ENCODE data around the gene PEX10. TPM values are rescaled to one million over a fixed set of nuclear protein-coding genes. Genes with fewer than 3 reads are reported as not detected.

Gene PEX10
- total RNA-seq, 4 donors from 2014 or later = 20.8 to 33.3 (median 23.9) TPM

- ATAC-seq (ENCODE audit: low FRiP score) (no peak), DNase-seq (ENCODE audit: low spot score) (no peak)
- no peak for TF ChIP-seq CTCF (IDR thresholded peaks at IDR 0.05)
Observed at GRCh38 chr1:2355373-2356261, 56.7 kb downstream of the PEX10 start.

GRCh38 chr1:2354511-2355372, 57.6 kb downstream of the PEX10 start:
- no peak for DNase-seq (ENCODE audit: low spot score)
- no peak for ATAC-seq (ENCODE audit: low FRiP score)
- TF ChIP-seq CTCF (IDR thresholded peaks at IDR 0.05) = no peak

Other genes with a start within 250 kb of the PEX10 start
- gene FAAP20, start 217.8 kb downstream of the PEX10 start, total RNA-seq = 10 to 100 TPM; 14.2 to 24.9 (median 21.8) TPM
- 10 to 100 TPM; 35.3 to 54.0 (median 47.3) TPM for gene SKI, start 184.2 kb downstream of the PEX10 start, total RNA-seq
- gene MORN1, start 21.0 kb downstream of the PEX10 start, total RNA-seq = 1 to 10 TPM; 4.0 to 9.1 (median 6.4) TPM
- gene RER1, start 20.7 kb downstream of the PEX10 start, total RNA-seq = 10 to 100 TPM; 59.4 to 91.7 (median 72.7) TPM
- gene PLCH2, start 63.7 kb upstream of the PEX10 start, total RNA-seq = 1 to 10 TPM in 1 of 4 donors, under 1 TPM in 3; 0.16 to 1.7 (median 0.44) TPM
- gene PANK4, start 114.0 kb upstream of the PEX10 start, total RNA-seq = 10 to 100 TPM; 15.1 to 38.1 (median 27.4) TPM
- not detected for gene HES5, start 117.7 kb upstream of the PEX10 start, total RNA-seq
- gene TNFRSF14, start 143.8 kb upstream of the PEX10 start, total RNA-seq = 100 to 1,000 TPM in 1 of 4 donors, 10 to 100 TPM in 3; 26.6 to 108 (median 41.5) TPM
- 10 to 100 TPM in 2 of 4 donors, 1 to 10 TPM in 2; 7.1 to 19.2 (median 8.8) TPM for gene PRXL2B, start 174.2 kb upstream of the PEX10 start, total RNA-seq
- 1 to 10 TPM in 3 of 4 donors, not detected in 1; 1.6 to 2.4 (median 1.6) TPM for gene MMEL1, start 220.5 kb upstream of the PEX10 start, total RNA-seq

Measured in omental fat pad (tissue), 4 donors.